Osteoblast (primary cell): Measurements from ENCODE around the gene LRRTM4. TPM values are rescaled to one million over a fixed set of nuclear protein-coding genes. Genes with fewer than 3 reads are reported as not detected.

Experiments used
- DNase-seq: peaks from one replicate; pipeline ENCODE4 v3.0.0; 2011; ENCODE audit warnings: low spot score, mixed read lengths; ENCODE audit not compliant: insufficient read length; ENCODE audit errors: missing footprints
- H2AFZ ChIP-seq: 2 replicates; pipeline ENCODE4 v1.6.0; 2011; ENCODE audit warnings: mild to moderate bottlenecking, low read length
- H3K27ac ChIP-seq: 2 replicates; pipeline ENCODE4 v1.5.1; 2011; ENCODE audit warnings: mild to moderate bottlenecking, low read depth, low read length, moderate library complexity
- H3K27me3 ChIP-seq: 2 replicates; pipeline ENCODE4 v1.6.0; 2012; ENCODE audit warnings: mild to moderate bottlenecking, control low read depth, inconsistent platforms, low read length, moderate library complexity; ENCODE audit not compliant: insufficient read depth
- H3K36me3 ChIP-seq: 2 replicates; pipeline ENCODE4 v1.5.1; 2011; ENCODE audit warnings: mild to moderate bottlenecking, low read length, control low read depth, moderate library complexity; ENCODE audit not compliant: insufficient read depth
- H3K4me1 ChIP-seq: 2 replicates; pipeline ENCODE4 v1.5.1; 2011; ENCODE audit warnings: mild to moderate bottlenecking, low read length, control low read depth, moderate library complexity; ENCODE audit not compliant: insufficient read depth
- H3K4me2 ChIP-seq: 2 replicates; pipeline ENCODE4 v1.6.0; 2011; ENCODE audit warnings: mild to moderate bottlenecking, low read length; ENCODE audit not compliant: insufficient read depth
- H3K4me3 ChIP-seq: fragments of 200-600 bp; sonication (generic); 3 replicates; pipeline ENCODE4 v1.5.1; 2012; ENCODE audit warnings: mild to moderate bottlenecking, low read length, inconsistent platforms; ENCODE audit not compliant: insufficient read depth
- H3K79me2 ChIP-seq: 2 replicates; pipeline ENCODE4 v1.6.0; 2012; ENCODE audit warnings: mild to moderate bottlenecking, low read length, control low read depth, inconsistent platforms; ENCODE audit not compliant: insufficient read depth
- H3K9me3 ChIP-seq: 2 replicates; pipeline ENCODE4 v1.5.1; 2011; ENCODE audit warnings: low read depth, low read length, control low read depth
- H4K20me1 ChIP-seq: 2 replicates; pipeline ENCODE4 v1.6.0; 2012; ENCODE audit warnings: mild to moderate bottlenecking, low read length, control low read depth; ENCODE audit not compliant: insufficient read depth
- CTCF ChIP-seq: IDR thresholded peaks from 2 replicates; pipeline ENCODE4 v1.5.1; 2011; ENCODE audit warnings: mild to moderate bottlenecking, low read depth, low read length, moderate library complexity; ENCODE audit errors: extremely low read depth
- total RNA-seq: library from RNA; depleted of rRNA; stranded (reverse); fragments of >200 nt; gene quantifications from 2 replicates; pipeline ENCODE4 v1.2.3, GENCODE V29; 2012

The LRRTM4 gene
- total RNA-seq, 1 donor, result not detected

DNA sequence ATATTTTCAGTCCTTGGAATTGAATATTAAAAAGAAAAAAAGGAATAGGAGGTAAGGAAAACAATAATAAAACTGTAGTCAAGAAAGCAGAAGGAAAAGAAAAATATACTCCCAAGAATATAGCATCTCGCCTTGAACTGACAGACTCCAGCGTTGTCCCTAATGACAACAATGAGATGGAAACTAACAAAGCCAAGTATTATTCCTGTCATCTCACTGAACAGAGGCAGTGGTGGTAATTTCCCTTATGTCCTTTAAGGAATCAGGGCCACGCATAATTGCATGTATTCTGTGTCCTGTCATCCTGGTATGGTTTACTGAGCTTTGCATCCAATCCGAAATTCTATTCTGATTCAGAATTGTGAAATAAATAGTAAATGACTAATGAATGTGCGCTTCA lies 158.9 kb downstream of the LRRTM4 start:
- H4K20me1 ChIP-seq, result no peaks in the 10 kb centered on the region
- H3K79me2 ChIP-seq, result no peaks in the 10 kb centered on the region
- TF ChIP-seq CTCF, result no peak
- H2AFZ ChIP-seq, result no peak overlapping the region
- H3K4me2 ChIP-seq, result no peak overlapping the region
- H3K36me3 ChIP-seq, result no peaks in the 10 kb centered on the region
- no peak overlapping the region for H3K4me3 ChIP-seq
- DNase-seq, result no peak
- H3K9me3 ChIP-seq, result no peaks in the 10 kb centered on the region
- no peaks in the 10 kb centered on the region for H3K27me3 ChIP-seq
- no peaks in the 10 kb centered on the region for H3K4me1 ChIP-seq
- no peak overlapping the region for H3K27ac ChIP-seq

GRCh38 chr2:77348821-77349220 lies 173.4 kb downstream of the LRRTM4 start:
- Histone ChIP-seq H2AFZ (no peak overlapping the region), H3K27me3 (no peaks in the 10 kb centered on the region), H3K4me3 (no peak overlapping the region), H4K20me1 (no peaks in the 10 kb centered on the region), H3K9me3 (no peaks in the 10 kb centered on the region), H3K4me1 (no peaks in the 10 kb centered on the region), H3K27ac (no peak overlapping the region), H3K36me3 (no peaks in the 10 kb centered on the region), H3K4me2 (no peak overlapping the region), H3K79me2 (no peaks in the 10 kb centered on the region)
- DNase-seq, result no peak
- TF ChIP-seq CTCF, result no peak

- TF ChIP-seq CTCF, result no peak
These were observed 186.2 kb downstream of the LRRTM4 start for GRCh38 chr2:77336013-77336412.

GRCh38 chr2:77328134-77328931 lies 193.8 kb downstream of the LRRTM4 start:
- no peak overlapping the region for H3K4me2 ChIP-seq
- no peak for TF ChIP-seq CTCF

More at GRCh38 chr2:77336013-77336412, 186.2 kb downstream of the LRRTM4 start:
- Histone ChIP-seq H2AFZ (no peak overlapping the region), H3K27ac (no peak overlapping the region), H3K27me3 (no peaks in the 10 kb centered on the region), H3K9me3 (peaks cover 2% of the 10 kb centered on the region), H3K79me2 (no peaks in the 10 kb centered on the region), H3K36me3 (no peaks in the 10 kb centered on the region), H3K4me1 (no peaks in the 10 kb centered on the region), H3K4me3 (no peak overlapping the region), H4K20me1 (no peaks in the 10 kb centered on the region), H3K4me2 (no peak overlapping the region)
- DNase-seq, result peak; percentile 11

More at GRCh38 chr2:77328134-77328931, 193.8 kb downstream of the LRRTM4 start:
- H3K27ac ChIP-seq, result no peak overlapping the region
- H3K27me3 ChIP-seq, result no peaks in the 10 kb centered on the region
- no peaks in the 10 kb centered on the region for H3K4me1 ChIP-seq
- H3K79me2 ChIP-seq, result no peaks in the 10 kb centered on the region
- no peaks in the 10 kb centered on the region for H3K36me3 ChIP-seq
- H3K4me3 ChIP-seq, result no peak overlapping the region
- no peaks in the 10 kb centered on the region for H3K9me3 ChIP-seq
- H4K20me1 ChIP-seq, result no peaks in the 10 kb centered on the region
- DNase-seq, result no peak
- no peak overlapping the region for H2AFZ ChIP-seq
